Nucleus accumbens (tissue), 56 donors: ENCODE data around the gene SSTR5.

ENCODE experiments used
- DNase-seq, 56 donors: peaks; one replicate each; lab custom pipeline; 2025; lab: John Stamatoyannopoulos, UW

SSTR5 gene

DNA sequence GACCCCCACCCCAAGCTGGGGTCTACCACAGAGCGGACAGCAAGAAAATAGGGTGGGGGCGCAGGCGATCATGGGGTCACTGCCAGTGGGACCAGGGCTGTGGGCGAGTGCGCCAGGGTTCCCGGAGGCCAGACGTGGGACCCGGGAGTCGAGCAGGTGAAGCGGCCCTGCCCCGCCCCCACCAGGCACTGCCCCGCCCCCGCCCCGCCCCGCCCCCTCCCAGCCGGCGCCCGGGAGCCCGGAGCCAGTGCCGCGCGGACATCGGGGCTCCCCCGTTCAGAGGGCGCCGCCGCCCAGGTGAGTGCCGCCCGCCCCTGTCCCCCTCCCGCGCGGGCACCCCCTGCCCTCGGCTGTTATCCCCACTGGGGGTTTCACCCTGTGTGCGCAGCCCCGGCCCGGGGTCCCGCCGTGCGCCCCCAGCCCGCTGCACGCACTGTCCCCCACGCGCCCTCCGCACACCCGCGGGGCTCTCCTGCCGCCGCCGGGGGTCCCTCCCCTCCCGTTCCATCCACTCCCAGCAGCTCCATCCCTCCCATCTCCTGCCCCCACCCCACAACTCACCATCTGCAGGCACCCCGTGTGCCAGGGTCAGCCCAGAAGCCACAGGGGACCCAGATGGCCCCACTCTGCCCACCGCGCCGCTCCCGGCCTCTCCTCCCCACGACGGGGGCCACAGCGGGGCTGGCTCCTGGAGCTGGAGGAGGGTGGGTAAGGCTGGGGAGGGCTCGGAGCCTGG is at the start of gene SSTR5:
TSS of gene SSTR5 (plus strand) at position 222 of the 736 bp plus-strand sequence. CDS start 6,122 bp downstream, outside the sequence.
- DNase-seq: no peak

- DNase-seq: no peak
These were observed 48.4 kb upstream of the SSTR5 start for GRCh38 chr16:1024138-1024537.

DNA sequence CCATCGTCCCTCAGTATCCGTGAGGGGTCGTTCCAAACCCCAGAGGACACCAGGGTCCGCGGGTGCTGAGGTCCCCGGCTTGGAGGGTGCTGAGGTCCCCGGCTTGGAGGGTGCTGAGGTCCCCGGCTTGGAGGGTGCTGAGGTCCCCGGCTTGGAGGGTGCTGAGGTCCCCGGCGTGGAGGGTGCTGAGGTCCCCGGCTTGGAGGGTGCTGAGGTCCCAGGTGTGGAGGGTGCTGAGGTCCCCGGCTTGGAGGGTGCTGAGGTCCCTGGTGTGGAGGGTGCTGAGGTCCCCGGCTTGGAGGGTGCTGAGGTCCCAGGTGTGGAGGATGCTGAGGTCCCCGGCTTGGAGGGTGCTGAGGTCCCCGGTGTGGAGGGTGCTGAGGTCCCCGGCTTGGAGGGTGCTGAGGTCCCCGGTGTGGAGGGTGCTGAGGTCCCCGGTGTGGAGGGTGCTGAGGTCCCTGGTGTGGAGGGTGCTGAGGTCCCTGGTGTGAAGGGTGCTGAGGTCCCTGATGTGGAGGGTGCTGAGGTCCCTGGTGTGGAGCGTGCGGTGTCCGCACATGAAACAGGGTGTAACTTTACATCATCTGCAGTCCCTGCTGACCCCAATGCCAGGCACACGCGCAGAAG is 47.3 kb upstream of the SSTR5 start:
- DNase-seq: peak in 37 of 56 donors; percentile 1 to 72 (median 44)

- DNase-seq: peak in 50 of 56 donors; percentile 21 to 84 (median 58)
These were observed 46.3 kb upstream of the SSTR5 start for GRCh38 chr16:1026057-1026783.

- peak in 34 of 56 donors; percentile 16 to 80 (median 60) for DNase-seq
These were observed 45.6 kb upstream of the SSTR5 start for GRCh38 chr16:1026784-1027500.

GRCh38 chr16:1027501-1027815 is 45.1 kb upstream of the SSTR5 start:
- DNase-seq: peak in 32 of 56 donors; percentile 28 to 87 (median 67)

DNA sequence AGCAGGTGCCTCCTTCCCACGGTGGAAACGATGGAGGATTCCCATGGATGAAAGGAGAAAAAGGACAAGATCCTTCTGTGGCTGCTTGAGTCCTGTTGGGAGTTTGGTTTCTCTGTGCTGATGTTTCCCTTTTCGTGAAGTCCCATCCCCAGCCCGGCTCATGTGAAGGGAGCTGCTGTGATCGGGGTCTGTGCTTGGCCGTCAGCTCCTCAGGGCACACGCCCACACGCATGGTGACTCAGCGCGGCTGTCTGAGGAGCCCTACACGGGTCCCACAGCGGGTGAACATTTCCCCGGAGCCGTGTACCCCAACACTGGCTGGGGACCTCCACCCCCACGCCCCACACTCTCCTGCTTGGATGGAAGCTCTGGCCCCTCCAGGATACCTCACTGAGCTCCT is 44.5 kb upstream of the SSTR5 start:
- DNase-seq: peak in 3 of 56 donors; percentile 18 to 55 (median 36)

DNA sequence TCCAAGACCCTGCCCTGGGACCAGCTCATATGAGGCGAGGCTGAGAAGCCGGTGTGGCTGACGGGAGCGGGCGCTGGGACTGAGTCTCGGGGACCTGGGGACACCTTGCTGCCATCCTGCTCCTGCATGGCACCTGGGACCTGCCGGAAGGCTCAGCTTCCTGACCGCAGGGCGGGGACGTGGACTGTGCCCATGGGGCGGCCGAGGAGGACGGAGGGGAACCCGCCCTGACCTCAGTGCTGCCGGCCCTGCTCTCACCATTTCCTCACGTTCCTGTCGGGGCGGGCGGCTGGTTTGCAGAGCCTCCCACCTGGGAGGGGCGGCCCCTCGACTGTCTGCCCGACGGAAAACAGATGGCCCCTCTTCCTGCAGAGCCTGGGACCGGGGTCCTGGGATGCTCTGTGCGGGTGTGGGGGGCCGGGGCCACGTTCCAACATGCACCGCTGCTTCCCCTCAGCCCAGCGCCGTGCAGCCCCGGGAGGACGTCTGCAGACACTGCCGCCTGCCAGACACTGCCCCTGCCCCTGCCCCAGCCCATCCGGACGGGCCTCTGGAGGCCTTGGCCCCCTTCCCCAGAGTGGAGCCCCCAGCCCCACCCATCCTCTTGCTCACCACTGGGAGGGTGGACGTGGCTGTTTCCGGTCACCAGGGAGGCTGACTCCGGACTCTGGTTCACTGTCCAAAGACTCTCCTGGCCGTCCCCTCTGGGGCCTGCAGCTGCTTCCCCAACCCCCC is 43.9 kb upstream of the SSTR5 start:
- peak in 1 of 56 donors; percentile 55 for DNase-seq

DNA sequence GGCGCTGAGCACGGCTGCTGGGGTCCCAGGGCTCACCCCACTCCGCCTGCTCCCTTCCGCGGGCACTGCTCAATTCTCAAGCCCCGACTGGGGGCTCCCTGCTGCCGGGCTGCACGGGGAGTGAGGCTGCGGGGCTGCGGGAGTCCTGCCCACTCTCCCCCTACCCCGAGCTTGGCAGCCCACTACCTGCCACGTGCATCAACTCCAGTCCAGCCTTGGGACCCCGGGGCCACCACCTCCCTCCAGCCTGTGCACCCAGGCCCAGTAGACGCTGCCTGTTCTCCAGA is 43.3 kb upstream of the SSTR5 start:
- no peak for DNase-seq

DNA sequence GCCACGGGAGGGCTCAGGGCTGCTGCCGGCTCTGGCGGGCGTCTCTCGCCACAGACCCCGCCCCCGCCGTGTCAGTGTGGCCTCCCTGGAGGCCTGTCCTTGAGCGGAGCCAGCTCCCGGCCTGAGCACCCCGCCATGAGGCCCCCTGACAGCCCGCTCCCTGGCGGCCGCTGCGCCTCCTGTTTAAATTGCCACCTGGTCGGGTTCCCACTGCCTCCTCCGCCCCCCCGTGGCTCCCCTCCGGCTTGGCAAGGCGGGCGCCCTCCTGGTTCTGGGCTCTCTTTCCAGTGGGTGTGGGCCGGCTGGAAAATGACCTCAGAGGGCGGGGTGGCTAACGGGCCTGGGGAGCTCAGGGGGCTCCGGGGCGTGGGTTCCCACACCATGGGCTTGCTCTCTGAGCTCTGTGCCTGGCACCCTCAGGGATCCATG is 42.1 kb upstream of the SSTR5 start:
- peak in 12 of 56 donors; percentile 12 to 69 (median 25) for DNase-seq

- no peak for DNase-seq
These were observed 40.9 kb upstream of the SSTR5 start for GRCh38 chr16:1031666-1032065.

GRCh38 chr16:1032607-1033006 is 39.9 kb upstream of the SSTR5 start:
- DNase-seq: no peak

GRCh38 chr16:1033128-1033679 is 39.3 kb upstream of the SSTR5 start:
- no peak for DNase-seq

DNA sequence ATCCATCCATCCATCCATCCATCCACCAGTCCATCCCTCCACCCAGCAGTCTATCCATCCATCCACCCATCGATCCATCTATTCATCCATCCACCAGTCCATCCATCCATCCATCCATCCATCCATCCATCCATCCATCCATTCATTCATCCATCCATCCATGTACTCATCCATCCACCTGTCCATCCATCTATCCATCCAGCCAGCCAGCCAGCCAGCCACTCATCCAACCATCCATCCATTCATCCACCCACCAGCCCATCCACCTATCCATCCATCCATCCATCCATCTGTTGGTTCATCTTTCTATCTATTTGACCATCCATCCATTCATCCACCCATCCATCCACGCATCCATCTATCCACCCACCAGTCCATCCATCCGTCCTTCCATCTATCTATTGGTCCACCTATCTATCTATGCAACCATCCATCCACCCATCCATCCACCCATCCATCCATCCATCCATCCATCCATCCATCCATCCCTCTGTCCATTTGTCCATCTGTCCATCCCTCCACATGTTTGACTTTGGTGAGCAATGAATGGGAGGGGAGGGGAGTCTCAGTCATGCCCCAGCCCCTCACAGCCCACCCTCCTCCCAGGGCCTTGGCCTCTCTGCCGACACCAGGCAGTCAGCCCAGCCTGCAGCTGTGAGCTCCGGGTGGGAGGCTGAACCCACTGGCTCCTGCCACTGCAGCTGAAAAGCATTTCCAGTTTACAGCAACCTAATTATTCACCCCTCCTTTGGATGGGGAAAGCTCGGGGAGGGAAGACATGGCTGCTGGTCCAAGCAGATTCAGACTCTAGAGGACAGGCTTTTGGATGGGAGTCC is 38.1 kb upstream of the SSTR5 start:
- peak in 45 of 56 donors; percentile 39 to 91 (median 74) for DNase-seq

DNA sequence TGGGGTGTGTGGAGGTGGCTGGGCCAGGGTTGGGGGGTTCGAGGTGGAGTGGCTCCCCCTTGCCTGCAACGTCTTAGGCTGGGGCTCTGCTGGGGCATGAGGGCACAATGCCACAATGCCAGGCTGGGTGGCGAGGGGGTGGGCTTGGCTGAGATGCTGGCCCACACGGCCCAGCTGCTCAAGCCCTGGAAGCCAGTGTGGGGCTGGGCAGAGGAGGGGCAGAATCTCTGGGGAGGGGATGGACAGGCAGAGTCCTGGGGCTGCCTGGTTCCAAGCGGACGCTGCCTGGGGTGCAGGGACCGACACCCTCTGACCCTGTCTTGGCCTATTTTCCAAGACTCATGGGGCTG is 37.5 kb upstream of the SSTR5 start:
- peak in 44 of 56 donors; percentile 30 to 91 (median 72) for DNase-seq

DNA sequence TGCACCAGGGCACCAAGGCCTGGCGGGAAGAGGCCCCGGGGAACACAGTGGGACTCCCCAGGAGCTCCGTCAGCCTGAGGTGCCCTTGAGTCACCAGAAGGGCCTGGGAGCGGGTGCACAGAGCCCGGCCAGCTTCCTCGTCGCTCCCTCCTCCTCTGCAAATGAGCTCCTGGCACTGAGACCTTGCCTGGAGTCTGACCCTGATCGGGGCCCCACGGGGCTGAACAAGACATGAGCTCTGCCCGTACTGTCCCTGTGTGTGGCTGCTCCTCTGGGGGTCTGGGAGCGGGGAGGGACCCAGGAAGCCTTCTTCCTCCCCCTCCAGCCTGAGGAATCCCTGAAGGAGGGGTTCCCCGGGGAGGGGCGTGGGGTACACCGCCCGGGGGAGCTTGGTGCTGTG is 36.4 kb upstream of the SSTR5 start:
- DNase-seq: peak in 4 of 56 donors; percentile 11 to 56 (median 22)

DNA sequence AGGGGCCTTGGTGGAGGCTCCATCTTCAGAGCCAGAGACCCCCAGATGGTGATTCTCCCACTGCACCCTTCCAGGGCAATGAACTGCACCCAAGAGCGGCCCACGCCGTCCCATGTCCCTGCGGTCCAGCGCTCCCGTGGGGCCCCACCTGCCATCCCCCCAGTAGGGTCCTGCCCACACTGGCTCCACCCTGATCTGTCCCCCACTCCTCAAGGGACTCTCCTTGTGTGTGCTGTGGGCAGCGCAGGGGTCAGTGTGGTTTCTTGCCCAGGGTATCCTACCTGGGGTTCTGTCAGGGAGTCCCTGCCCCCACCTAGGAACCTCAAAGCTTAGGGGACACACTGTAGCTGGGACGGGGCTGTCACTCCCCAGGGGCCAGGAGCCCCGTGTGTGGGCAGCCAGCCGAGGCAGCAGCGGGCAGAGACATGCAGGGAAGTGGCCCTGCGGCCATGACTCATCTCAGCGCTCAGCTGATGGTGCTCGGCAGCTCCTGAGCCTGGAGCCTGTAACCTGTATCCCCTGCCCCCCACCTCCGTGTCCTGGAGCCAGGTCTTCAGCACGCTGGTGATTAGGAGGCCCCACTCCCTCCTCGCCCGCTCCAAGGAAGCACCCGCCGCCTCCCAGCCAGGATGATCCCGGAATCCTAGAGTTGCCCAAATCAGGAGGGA is 35.7 kb upstream of the SSTR5 start:
- DNase-seq: peak in 4 of 56 donors; percentile 16 to 41 (median 26)
